Epithelial cell of esophagus (primary cell): ENCODE measurements around the gene ATF6.

Experiments used
- DNase-seq: peaks from one replicate; pipeline ENCODE4 v3.0.0; 2010; ENCODE audit warnings: low read depth
- H3K4me3 ChIP-seq: 2 replicates; pipeline ENCODE4 v1.5.1; 2011; ENCODE audit warnings: mild to moderate bottlenecking, low read length, control low read depth
- CTCF ChIP-seq: IDR thresholded peaks from 2 replicates; pipeline ENCODE4 v1.5.1; 2011; ENCODE audit warnings: low read depth, mild to moderate bottlenecking, low read length, control low read depth, inconsistent platforms; ENCODE audit not compliant: insufficient read depth; ENCODE audit errors: missing control alignments

ATF6 gene

DNA sequence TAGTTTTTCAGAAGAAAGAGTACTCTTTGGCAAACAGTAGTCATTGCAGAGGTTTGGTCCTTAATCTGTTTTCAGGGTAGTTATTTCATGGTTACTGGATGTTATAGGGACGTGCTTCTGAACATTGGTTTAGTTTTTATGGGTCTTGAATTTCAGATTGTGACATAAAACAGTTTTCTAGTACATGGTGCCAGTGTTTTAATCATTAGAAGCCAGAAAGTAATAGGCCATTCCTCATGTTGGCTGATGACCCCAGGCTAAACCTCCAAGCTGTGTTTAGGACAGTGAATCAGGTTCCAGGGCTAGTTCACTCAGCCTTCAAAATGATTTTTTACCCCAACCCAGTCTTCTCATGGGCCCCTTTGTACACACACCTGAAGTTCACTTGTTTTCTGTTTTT is 184.3 kb downstream of the ATF6 start:
- TF ChIP-seq CTCF, result no peak
- no peak for DNase-seq
- H3K4me3 ChIP-seq, result no peak overlapping the region

GRCh38 chr1:161951646-161952045 is 185.5 kb downstream of the ATF6 start:
- no peak for TF ChIP-seq CTCF
- no peak for DNase-seq

GRCh38 chr1:161952607-161953172 is 186.6 kb downstream of the ATF6 start:
- H3K4me3 ChIP-seq, result no peak overlapping the region
- no peak for TF ChIP-seq CTCF
- DNase-seq, result no peak

More at GRCh38 chr1:161951646-161952045, 185.5 kb downstream of the ATF6 start:
- no peak overlapping the region for H3K4me3 ChIP-seq

GRCh38 chr1:161953256-161953920 is 187.3 kb downstream of the ATF6 start:
- no peak for DNase-seq
- no peak for TF ChIP-seq CTCF
- H3K4me3 ChIP-seq, result no peak overlapping the region

DNA sequence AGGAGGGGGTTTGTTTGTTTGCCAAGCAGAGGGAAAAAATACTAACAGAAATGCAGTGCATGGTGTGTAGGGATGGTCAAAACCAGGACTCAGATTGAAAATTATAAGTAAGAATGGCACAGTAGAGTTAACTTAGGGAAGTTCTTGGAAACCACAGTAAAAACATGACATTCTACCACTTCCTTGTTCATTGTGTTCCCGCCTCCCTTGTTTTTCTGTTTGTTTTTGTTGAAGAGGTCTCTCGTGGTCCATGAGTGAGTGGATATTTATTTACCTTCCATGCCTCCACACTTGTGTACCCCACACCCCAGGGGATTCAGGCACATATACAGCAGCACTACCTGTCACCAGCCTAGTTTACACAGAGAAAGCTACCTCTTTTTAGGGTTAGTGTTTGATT is 187.9 kb downstream of the ATF6 start:
- no peak overlapping the region for H3K4me3 ChIP-seq
- no peak for TF ChIP-seq CTCF
- no peak for DNase-seq

DNA sequence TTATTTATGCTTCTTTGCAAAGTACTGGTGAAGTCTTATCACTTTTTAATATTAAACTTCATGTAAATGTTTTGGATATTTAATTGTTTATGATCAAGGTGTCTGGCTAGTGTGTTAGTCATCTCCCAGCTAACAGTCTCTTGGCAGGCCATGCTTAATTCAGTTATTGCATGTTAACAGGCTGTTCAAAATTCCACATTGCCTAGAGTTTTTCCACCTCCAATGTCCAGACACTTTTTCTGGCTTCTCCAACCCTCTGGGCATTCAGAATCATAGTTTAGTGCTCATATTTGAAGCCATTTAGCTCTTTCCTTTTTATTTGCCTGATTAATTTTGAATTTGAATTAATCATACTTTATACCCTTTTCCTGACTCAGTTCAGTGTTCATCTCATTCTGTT is 188.3 kb downstream of the ATF6 start:
- no peak for DNase-seq
- no peak overlapping the region for H3K4me3 ChIP-seq
- no peak for TF ChIP-seq CTCF

- TF ChIP-seq CTCF, result no peak
- DNase-seq, result no peak
- H3K4me3 ChIP-seq, result no peak overlapping the region
Observed at GRCh38 chr1:161955606-161956005, 189.5 kb downstream of the ATF6 start.
